B cell (primary cell): ENCODE results near the gene CENPF. TPM values are rescaled to one million over a fixed set of nuclear protein-coding genes. Genes with fewer than 3 reads are reported as not detected.

Source experiments
- ATAC-seq: fragments of 200-7000 bp; cut with Tn5 transposase; one replicate; pipeline ENCODE4 v1.10.0; 2021; ENCODE audit warnings: low read depth, mild to moderate bottlenecking, moderate number of reproducible peaks, moderate library complexity
- CTCF ChIA-PET: fragments of 350-600 bp; sonication (Branson Sonifier 250); formaldehyde crosslinking; loops from one replicate; lab custom pipeline; 2021; ENCODE audit warnings: antibody characterized with exemption, inconsistent platforms; lab: Charles Lee
- POLR2A ChIA-PET: fragments of 350-600 bp; sonication (Branson Sonifier 250); formaldehyde crosslinking; loops from one replicate; lab custom pipeline; 2021; ENCODE audit warnings: antibody characterized with exemption; lab: Charles Lee
- DNase-seq: peaks from one replicate; pipeline ENCODE4 v3.0.0; 2013
- H2AFZ ChIP-seq: 2 replicates; pipeline ENCODE4 v1.6.1; 2012; ENCODE audit warnings: mild to moderate bottlenecking, low read depth, low read length; ENCODE audit not compliant: insufficient read depth, poor library complexity, severe bottlenecking
- H3K27ac ChIP-seq, 2 donors: 1 replicate in 1 of 2; 2 replicates in 1 of 2; pipeline ENCODE4 v1.5.1; 2012 to 2013; ENCODE audit warnings: low read length in 2 of 2, mild to moderate bottlenecking in 2 of 2, moderate library complexity in 1 of 2
- H3K27me3 ChIP-seq, 4 experiments: fragments of 200-600 bp in 1 of 4; sonication (generic) in 1 of 4; replicated peaks in 1 of 4; 1 replicate in 2 of 4; 2 replicates in 2 of 4; pipeline versions ENCODE4 v1.6.1 to v1.7.0; 2013 to 2016; ENCODE audit warnings: low read length in 3 of 4, mild to moderate bottlenecking in 2 of 4, mixed read lengths in 1 of 4, moderate library complexity in 1 of 4; ENCODE audit not compliant: insufficient read depth in 4 of 4, control insufficient read depth in 3 of 4; ENCODE audit errors: control extremely low read depth in 1 of 4
- H3K36me3 ChIP-seq, 2 experiments: replicated peaks in 1 of 2; 1 replicate in 1 of 2; 2 replicates in 1 of 2; pipeline versions ENCODE4 v1.6.1 to v1.7.1; 2013; ENCODE audit warnings: low read length in 1 of 2; ENCODE audit not compliant: insufficient read depth in 2 of 2, control insufficient read depth in 1 of 2; ENCODE audit errors: control extremely low read depth in 1 of 2, extremely low read depth in 1 of 2
- H3K4me1 ChIP-seq, 2 donors: fragments of 200-600 bp in 1 of 2; sonication (generic) in 1 of 2; 1 replicate in 1 of 2; 2 replicates in 1 of 2; pipeline versions ENCODE4 v1.5.1 to v1.6.1; 2013 to 2017; ENCODE audit warnings: low read length in 2 of 2; ENCODE audit not compliant: control insufficient read depth in 2 of 2, insufficient read depth in 2 of 2
- H3K4me2 ChIP-seq: replicated peaks from 2 replicates; pipeline ENCODE3; 2012; ENCODE audit warnings: mild to moderate bottlenecking, low read depth, low read length; ENCODE audit not compliant: poor library complexity, severe bottlenecking
- H3K4me3 ChIP-seq, 5 experiments: fragments of 200-600 bp in 1 of 5; sonication (generic) in 1 of 5; 1 replicate in 3 of 5; 2 replicates in 2 of 5; pipeline versions ENCODE4 v1.5.1 to v1.7.0; 2011 to 2016; ENCODE audit warnings: low read length in 4 of 5, mild to moderate bottlenecking in 4 of 5, low read depth in 2 of 5, control low read depth in 1 of 5, moderate library complexity in 1 of 5; ENCODE audit not compliant: insufficient read depth in 1 of 5; ENCODE audit errors: control extremely low read depth in 1 of 5, extremely low read depth in 1 of 5
- H3K79me2 ChIP-seq: fragments of 200-600 bp; sonication (generic); one replicate; pipeline ENCODE4 v1.6.0; 2016; ENCODE audit warnings: low read length; ENCODE audit not compliant: control insufficient read depth, insufficient read depth
- H3K9ac ChIP-seq: fragments of 200-600 bp; sonication (generic); 2 replicates; pipeline ENCODE4 v1.6.1; 2017; ENCODE audit warnings: mild to moderate bottlenecking, low read length, moderate library complexity
- H3K9me3 ChIP-seq, 3 donors: one replicate each; pipeline versions ENCODE4 v1.6.1 to v1.7.1; 2013; ENCODE audit warnings: low read length in 2 of 3; ENCODE audit not compliant: control insufficient read depth in 2 of 3, insufficient read depth in 1 of 3; ENCODE audit errors: control extremely low read depth in 1 of 3
- H4K20me1 ChIP-seq: 2 replicates; pipeline ENCODE4 v1.6.0; 2012; ENCODE audit warnings: mild to moderate bottlenecking, low read length; ENCODE audit not compliant: insufficient read depth, control insufficient read depth, poor library complexity, severe bottlenecking
- H3K27ac Mint-ChIP-seq: one replicate; pipeline ENCODE4 v1.8.0; 2021; ENCODE audit warnings: mixed read lengths
- H3K27me3 Mint-ChIP-seq: one replicate; pipeline ENCODE4 v1.8.0; 2021; ENCODE audit warnings: mixed read lengths
- H3K4me1 Mint-ChIP-seq: one replicate; pipeline ENCODE4 v1.8.0; 2021; ENCODE audit warnings: mixed read lengths
- H3K4me3 Mint-ChIP-seq: one replicate; pipeline ENCODE4 v1.8.0; 2021; ENCODE audit warnings: mixed read lengths
- H3K9me3 Mint-ChIP-seq: one replicate; pipeline ENCODE4 v1.8.0; 2022; ENCODE audit warnings: mixed read lengths; ENCODE audit not compliant: insufficient read depth
- CTCF ChIP-seq: fragments of 200-600 bp; IDR thresholded peaks from one replicate; pipeline ENCODE4 v1.8.0; 2022; ENCODE audit warnings: antibody characterized with exemption, mild to moderate bottlenecking
- EZH2 ChIP-seq: IDR thresholded peaks from 2 replicates; pipeline ENCODE4 v1.6.1; 2012; ENCODE audit warnings: borderline replicate concordance, low read depth, mild to moderate bottlenecking, moderate library complexity, low read length; ENCODE audit not compliant: insufficient read depth, poor library complexity, severe bottlenecking
- WGBS: methylation state at CpG from one replicate; pipeline ENCODE4 v1.1.5; 2013; ENCODE audit warnings: missing lambda C conversion rate; ENCODE audit not compliant: insufficient coverage; 5-methylcytosine and 5-hydroxymethylcytosine counted together
- intact Hi-C: fragments of 100-400 bp; cut with micrococcal nuclease; formaldehyde crosslinking; loops from one replicate; pipeline ENCODE4 v1.10.0; 2022
- polyA plus RNA-seq: library from polyadenylated mRNA; depleted of rRNA; stranded (reverse); fragments of >200 nt; gene quantifications from 2 replicates; pipeline ENCODE4 v1.2.3, GENCODE V29; 2012
- total RNA-seq, 2 donors: library from RNA; stranded (reverse); fragments of 120-200 nt in 1 of 2; gene quantifications; 1 replicate in 1 of 2; 2 replicates in 1 of 2; pipeline versions ENCODE4 v1.2.3 to v1.2.4, GENCODE V29; 2013 to 2022

CENPF gene
- total and polyA plus RNA-seq, 2 donors (not counting 1 experiment from before 2014, with no cell fraction given): 0.12 to 3.0 TPM

GRCh38 chr1:214634267-214634666 is 31.3 kb downstream of the CENPF start:
- Histone ChIP-seq H4K20me1 (no peaks in the 10 kb centered on the region), H2AFZ (no peak overlapping the region), H3K36me3 (peaks cover 0 to 2% of the 10 kb centered on the region in 2 experiments), H3K4me3 (no peak overlapping the region), H3K9ac (no peak overlapping the region), H3K9me3 (no peaks in the 10 kb centered on the region), H3K79me2 (no peaks in the 10 kb centered on the region), H3K4me1 (no peaks in the 10 kb centered on the region), H3K27ac (no peak overlapping the region), H3K27me3 (no peaks in the 10 kb centered on the region), H3K4me2 (no peak overlapping the region)
- Mint-ChIP-seq H3K27me3 (no peaks in the 10 kb centered on the region), H3K4me3 (no peak overlapping the region), H3K9me3 (no peaks in the 10 kb centered on the region), H3K4me1 (no peaks in the 10 kb centered on the region), H3K27ac (no peak overlapping the region)
- TF ChIP-seq CTCF (no peak), EZH2 (no peak)
- DNase-seq: no peak
- ChIA-PET CTCF (interaction anchor here (1.2 kb wide), 1 partner anchor 9 kb away, joined by 3 read pairs; no protein-coding TSS in a partner anchor), POLR2A (no interaction called here)
- no peak for ATAC-seq
- intact Hi-C loops: no loop called here

GRCh38 chr1:214635086-214635485 is 32.1 kb downstream of the CENPF start:
- 94% methylated on average over 3 of the region's 3 CpGs for WGBS
- ChIA-PET CTCF (interaction anchor here (0.7 to 9.2 kb wide), 5 partner anchors 10 to 374 kb away, joined by 3 to 88 read pairs (median 3); no protein-coding TSS in a partner anchor), POLR2A (no interaction called here)
- Histone ChIP-seq H3K27me3 (no peaks in the 10 kb centered on the region), H3K79me2 (no peaks in the 10 kb centered on the region), H3K4me2 (no peak overlapping the region), H3K9ac (no peak overlapping the region), H3K4me1 (no peaks in the 10 kb centered on the region), H3K27ac (no peak overlapping the region), H4K20me1 (no peaks in the 10 kb centered on the region), H3K4me3 (no peak overlapping the region), H2AFZ (no peak overlapping the region), H3K36me3 (peaks cover 0 to 2% of the 10 kb centered on the region in 2 experiments), H3K9me3 (no peaks in the 10 kb centered on the region)
- DNase-seq (no peak), ATAC-seq (no peak)
- Mint-ChIP-seq H3K4me1 (no peaks in the 10 kb centered on the region), H3K27me3 (no peaks in the 10 kb centered on the region), H3K27ac (no peak overlapping the region), H3K4me3 (no peak overlapping the region), H3K9me3 (no peaks in the 10 kb centered on the region)
- TF ChIP-seq EZH2 (no peak), CTCF (no peak)
- intact Hi-C loops: no loop called here
